Endothelial cell of umbilical vein (primary cell): ENCODE data around the gene MED15. TPM values are rescaled to one million over a fixed set of nuclear protein-coding genes. Genes with fewer than 3 reads are reported as not detected.

Source experiments
- BruUV-seq: library from RNA; stranded (reverse); fragments of 400-500 nt; replicated peaks from 2 replicates; lab custom pipeline; 2021; lab: Mats Ljungman, UMichigan
- CTCF ChIA-PET: fragments of 300-600, 350-600 bp; sonication (Branson Sonifier 250); formaldehyde crosslinking; loops from one replicate; lab custom pipeline; 2021; ENCODE audit warnings: antibody characterized with exemption, inconsistent platforms; lab: Charles Lee
- POLR2A ChIA-PET: fragments of 300-600, 350-600 bp; sonication (Branson Sonifier 250); formaldehyde crosslinking; loops from one replicate; lab custom pipeline; 2021; ENCODE audit warnings: antibody characterized with exemption, inconsistent platforms; lab: Charles Lee
- DNase-seq: peaks from one replicate; pipeline ENCODE4 v3.0.0-alpha.2; 2011; ENCODE audit warnings: low read depth, low spot score
- FAIRE-seq: peaks from 2 replicates; lab custom pipeline; 2011; peaks lifted over from hg19 to GRCh38; lab: Jason Lieb, UNC
- H2AFZ ChIP-seq: 2 replicates; pipeline ENCODE4 v1.6.0; 2012; ENCODE audit warnings: low read depth, low read length, control low read depth, inconsistent platforms
- H3K27ac ChIP-seq: 2 replicates; pipeline ENCODE4 v1.5.1; 2011; ENCODE audit warnings: low read depth, mild to moderate bottlenecking, control low read depth, low read length, moderate library complexity; ENCODE audit not compliant: insufficient read depth
- H3K27me3 ChIP-seq, 2 experiments: 2 replicates each; pipeline versions ENCODE4 v1.6.0 to v1.6.1; 2011; ENCODE audit warnings: low read length in 2 of 2, mixed read lengths in 1 of 2; ENCODE audit not compliant: control insufficient read depth in 2 of 2, insufficient read depth in 2 of 2
- H3K36me3 ChIP-seq, 2 experiments: 2 replicates in 1 of 2; 3 replicates in 1 of 2; pipeline ENCODE4 v1.5.1; 2011; ENCODE audit warnings: low read length in 2 of 2, mild to moderate bottlenecking in 1 of 2, moderate library complexity in 1 of 2; ENCODE audit not compliant: control insufficient read depth in 2 of 2, insufficient read depth in 2 of 2; ENCODE audit errors: extremely low read depth in 1 of 2
- H3K4me1 ChIP-seq: 3 replicates; pipeline ENCODE4 v1.5.1; 2011; ENCODE audit warnings: mild to moderate bottlenecking, low read length; ENCODE audit not compliant: control insufficient read depth, insufficient read depth; ENCODE audit errors: extremely low read depth
- H3K4me2 ChIP-seq: 2 replicates; pipeline ENCODE4 v1.6.1; 2011; ENCODE audit warnings: low read length, control low read depth, mixed read lengths; ENCODE audit not compliant: insufficient read depth
- H3K4me3 ChIP-seq, 3 experiments: fragments of 200-600 bp in 1 of 3; sonication (generic), shearing (Covaris generic) in 1 of 3; replicated peaks in 1 of 3; 2 replicates each; pipeline ENCODE4 v1.5.1; 2011 to 2016; ENCODE audit warnings: control low read depth in 3 of 3, low read length in 3 of 3, mild to moderate bottlenecking in 2 of 3, inconsistent platforms in 1 of 3, low read depth in 1 of 3, moderate library complexity in 1 of 3; ENCODE audit not compliant: insufficient read depth in 1 of 3
- H3K79me2 ChIP-seq: 2 replicates; pipeline ENCODE4 v1.6.0; 2012; ENCODE audit warnings: low read length, inconsistent platforms; ENCODE audit not compliant: control insufficient read depth, insufficient read depth
- H3K9ac ChIP-seq: replicated peaks from 2 replicates; pipeline ENCODE3; 2011; ENCODE audit warnings: low read length, control low read depth; ENCODE audit not compliant: insufficient read depth; ENCODE audit errors: extremely low read depth
- H3K9me1 ChIP-seq: replicated peaks from 3 replicates; pipeline ENCODE4 v1.6.0; 2011; ENCODE audit warnings: mild to moderate bottlenecking, low read length; ENCODE audit not compliant: control insufficient read depth, insufficient read depth; ENCODE audit errors: extremely low read depth
- H3K9me3 ChIP-seq: replicated peaks from 2 replicates; pipeline ENCODE4 v1.5.1; 2012; ENCODE audit warnings: low read length, inconsistent platforms; ENCODE audit not compliant: control insufficient read depth, insufficient read depth
- H4K20me1 ChIP-seq: replicated peaks from 2 replicates; pipeline ENCODE3; 2011; ENCODE audit warnings: mild to moderate bottlenecking, low read length; ENCODE audit not compliant: control insufficient read depth, insufficient read depth; ENCODE audit errors: extremely low read depth
- CTCF ChIP-seq, 2 donors: IDR thresholded peaks; 1 replicate in 1 of 2; 2 replicates in 1 of 2; pipeline ENCODE4 v1.5.1; 2011; ENCODE audit warnings: low read length in 2 of 2, mild to moderate bottlenecking in 2 of 2, moderate library complexity in 2 of 2, control low read depth in 1 of 2, inconsistent platforms in 1 of 2, low read depth in 1 of 2; ENCODE audit not compliant: insufficient read depth in 1 of 2; ENCODE audit errors: extremely low read depth in 1 of 2
- EZH2 ChIP-seq: IDR thresholded peaks from 2 replicates; pipeline ENCODE4 v1.6.1; 2012; ENCODE audit warnings: borderline replicate concordance, low read depth, mild to moderate bottlenecking, moderate library complexity, low read length, inconsistent platforms; ENCODE audit not compliant: severe bottlenecking
- FOS ChIP-seq: IDR thresholded peaks from 2 replicates; pipeline ENCODE4 v1.6.1; 2011; ENCODE audit warnings: mild to moderate bottlenecking, low read length, moderate library complexity, borderline replicate concordance; ENCODE audit not compliant: insufficient read depth
- GATA2 ChIP-seq: IDR thresholded peaks from 2 replicates; pipeline ENCODE4 v1.7.0; 2011; ENCODE audit warnings: low read depth, mild to moderate bottlenecking, moderate library complexity, mixed read lengths, low read length; ENCODE audit not compliant: insufficient read length, insufficient read depth
- JUN ChIP-seq: IDR thresholded peaks from 2 replicates; pipeline ENCODE4 v1.6.1; 2011; ENCODE audit warnings: borderline replicate concordance, low read depth; ENCODE audit not compliant: insufficient read length, insufficient read depth
- MAX ChIP-seq: IDR thresholded peaks from 2 replicates; pipeline ENCODE4 v1.6.1; 2011; ENCODE audit not compliant: insufficient read depth, insufficient read length
- MYC ChIP-seq: IDR thresholded peaks from one replicate; pipeline ENCODE4 v1.6.1; 2011; ENCODE audit warnings: mild to moderate bottlenecking, low read depth, low read length
- POLR2A ChIP-seq: IDR thresholded peaks from 2 replicates; pipeline ENCODE4 v1.6.1; 2012; ENCODE audit warnings: low read depth, mild to moderate bottlenecking, control low read depth, low read length
- POLR2AphosphoS5 ChIP-seq: IDR thresholded peaks from 2 replicates; pipeline ENCODE4 v1.6.1; 2012; ENCODE audit warnings: low read depth, mild to moderate bottlenecking, control low read depth, low read length, moderate library complexity; ENCODE audit not compliant: insufficient read depth
- dilution Hi-C: fragments of 300-500 bp; cut with MboI; formaldehyde crosslinking; loops from one replicate; pipeline ENCODE4 v1.15.0; 2019; ENCODE audit warnings: low sequenced_read_pairs; ENCODE audit not compliant: extremely low pct_ligation_motif_present
- intact Hi-C: fragments of 100-400 bp; cut with micrococcal nuclease; formaldehyde crosslinking; loops from one replicate; pipeline ENCODE4 v1.10.0; 2022
- polyA plus RNA-seq, 4 experiments: library from polyadenylated mRNA; depleted of rRNA in 3 of 4; stranded (reverse) in 3 of 4; unstranded in 1 of 4; fragments of >200 nt; gene quantifications; 2 replicates each; pipeline versions ENCODE4 v1.2.1 to v1.2.3, GENCODE V29; 2011 to 2012; ENCODE audit warnings: missing spikeins in 1 of 4
- total RNA-seq: library from RNA; stranded (reverse); gene quantifications from 2 replicates; pipeline ENCODE4 v1.2.3, GENCODE V29; 2021

MED15 gene
- total and polyA plus RNA-seq, 2 donors (not counting 3 experiments of a cell fraction or from before 2014, with no cell fraction given) = 68.1 to 138 TPM

- Histone ChIP-seq H3K9ac (no peak overlapping the region), H3K4me3 (no peak overlapping the region), H2AFZ (no peak overlapping the region), H3K4me2 (no peak overlapping the region), H3K27me3 (peaks cover 2 to 5% of the 10 kb centered on the region in 2 experiments), H3K4me1 (no peaks in the 10 kb centered on the region), H3K27ac (no peak overlapping the region), H4K20me1 (no peaks in the 10 kb centered on the region), H3K9me3 (no peaks in the 10 kb centered on the region), H3K36me3 (no peaks in the 10 kb centered on the region), H3K79me2 (no peaks in the 10 kb centered on the region), H3K9me1 (no peaks in the 10 kb centered on the region)
- POLR2A ChIA-PET = no interaction called here
- intact Hi-C loops (no loop called here), dilution Hi-C loops (no loop called here)
- no TSS peak for BruUV-seq
- CTCF ChIA-PET = interaction anchor here (1.2 kb wide), 1 partner anchor 9 kb away, joined by 3 read pairs; no protein-coding TSS in a partner anchor
- FAIRE-seq = no peak
- TF ChIP-seq CTCF (IDR thresholded peaks at IDR 0.05; ENCODE audit: extremely low read depth in 1 of 2, insufficient read depth in 1 of 2, low read depth in 1 of 2, low read length in 2 of 2) (no peak), POLR2AphosphoS5 (no peak)
- DNase-seq = no peak
Observed at GRCh38 chr22:20618488-20618887, 111.1 kb downstream of the MED15 start.

- Histone ChIP-seq H3K9me3 (no peaks in the 10 kb centered on the region), H3K9me1 (no peaks in the 10 kb centered on the region), H3K4me3 (no peak overlapping the region), H3K4me2 (no peak overlapping the region), H3K27ac (no peak overlapping the region), H4K20me1 (no peaks in the 10 kb centered on the region), H3K9ac (no peak overlapping the region), H3K4me1 (no peaks in the 10 kb centered on the region), H3K79me2 (no peaks in the 10 kb centered on the region), H3K36me3 (no peaks in the 10 kb centered on the region), H2AFZ (no peak overlapping the region), H3K27me3 (peaks cover 4 to 5% of the 10 kb centered on the region in 2 experiments)
- ChIA-PET POLR2A (no interaction called here), CTCF (interaction anchor here (1.2 kb wide), 1 partner anchor 10 kb away, joined by 3 read pairs; no protein-coding TSS in a partner anchor)
- FAIRE-seq (no peak), DNase-seq (no peak)
- intact Hi-C loops = no loop called here
- dilution Hi-C loops = no loop called here
- no TSS peak for BruUV-seq
- no peak for TF ChIP-seq MAX
- TF ChIP-seq CTCF (IDR thresholded peaks at IDR 0.05; ENCODE audit: extremely low read depth in 1 of 2, insufficient read depth in 1 of 2, low read depth in 1 of 2, low read length in 2 of 2) = no peak
- no peak for TF ChIP-seq GATA2
- TF ChIP-seq MYC = no peak
- no peak for TF ChIP-seq JUN
- no peak for TF ChIP-seq POLR2A
- TF ChIP-seq EZH2 = no peak
- TF ChIP-seq FOS = no peak
- no peak for TF ChIP-seq POLR2AphosphoS5
Observed at GRCh38 chr22:20619045-20619892, 111.9 kb downstream of the MED15 start.
